GM08714 (cell line): ENCODE data around the gene TMEM169.
"Not testable (repeated sequence)": the region's sequence is repeated elsewhere in the genome, so short reads cannot be mapped to it uniquely, and the experiment has no call there.

Source experiments
- H3K4me3 ChIP-seq: fragments of 200-500 bp; sonication (Bioruptor generic); 2 replicates; pipeline ENCODE4 v1.5.1; 2014; ENCODE audit warnings: mild to moderate bottlenecking, low read length, inconsistent platforms
- ZNF274 ChIP-seq: IDR thresholded peaks from 2 replicates; pipeline ENCODE4 v1.6.1; 2012; ENCODE audit warnings: mild to moderate bottlenecking, low read depth, low read length

The TMEM169 gene

GRCh38 chr2:216059233-216059834, 22.4 kb upstream of the TMEM169 start:
- no peak overlapping the region for H3K4me3 ChIP-seq
- TF ChIP-seq ZNF274: no peak

DNA sequence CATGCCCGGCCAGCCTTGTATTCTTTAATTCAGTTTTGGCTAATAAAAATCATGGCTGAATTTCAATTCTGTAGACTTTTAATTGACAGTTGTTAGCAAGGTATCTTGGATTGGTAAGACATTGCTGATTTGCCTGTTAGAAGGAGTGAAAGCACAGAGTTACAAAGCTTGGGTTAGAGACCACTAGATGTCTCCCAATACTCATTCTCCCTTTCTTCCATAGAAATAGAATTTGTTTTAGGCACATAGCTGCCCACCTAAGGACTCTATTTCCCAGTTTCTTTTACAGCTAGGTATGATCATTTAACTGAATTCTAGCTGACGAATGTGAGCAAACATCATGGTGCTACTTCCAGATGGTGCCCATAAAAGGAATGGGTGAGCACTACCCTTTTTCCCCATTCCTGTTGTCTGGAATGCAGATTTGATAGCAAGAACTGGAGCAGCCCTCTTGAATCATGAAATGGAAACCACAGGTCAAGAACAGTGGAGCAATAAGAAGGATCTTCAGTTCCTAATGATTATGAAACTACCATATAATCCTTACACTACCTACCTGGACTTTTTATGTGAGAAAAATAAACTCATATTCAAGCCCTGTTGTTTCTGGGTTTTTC, 17.6 kb upstream of the TMEM169 start:
- no peak overlapping the region for H3K4me3 ChIP-seq
- no peak for TF ChIP-seq ZNF274

DNA sequence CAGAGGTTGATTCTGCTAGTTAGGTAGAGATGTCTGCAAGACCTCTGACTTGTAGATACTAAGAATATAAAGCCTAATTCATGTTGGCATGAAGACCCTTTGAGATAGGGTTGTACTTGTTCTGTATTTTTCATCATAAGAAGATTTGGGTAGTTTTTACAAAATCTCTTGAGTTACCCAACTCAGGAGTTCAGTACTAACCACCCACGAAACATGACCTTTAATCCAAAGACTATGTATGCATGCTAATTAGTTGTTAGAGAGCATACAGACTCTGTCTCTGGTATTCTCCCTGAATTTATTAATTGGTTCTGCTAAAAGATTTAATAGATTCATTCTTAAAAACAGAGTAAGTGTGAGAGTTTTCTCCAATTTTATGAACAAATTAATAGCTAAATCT, 17.1 kb upstream of the TMEM169 start:
- H3K4me3 ChIP-seq: no peak overlapping the region
- TF ChIP-seq ZNF274: no peak

GRCh38 chr2:216066230-216066629, 15.5 kb upstream of the TMEM169 start:
- TF ChIP-seq ZNF274: no peak
- no peak overlapping the region for H3K4me3 ChIP-seq

DNA sequence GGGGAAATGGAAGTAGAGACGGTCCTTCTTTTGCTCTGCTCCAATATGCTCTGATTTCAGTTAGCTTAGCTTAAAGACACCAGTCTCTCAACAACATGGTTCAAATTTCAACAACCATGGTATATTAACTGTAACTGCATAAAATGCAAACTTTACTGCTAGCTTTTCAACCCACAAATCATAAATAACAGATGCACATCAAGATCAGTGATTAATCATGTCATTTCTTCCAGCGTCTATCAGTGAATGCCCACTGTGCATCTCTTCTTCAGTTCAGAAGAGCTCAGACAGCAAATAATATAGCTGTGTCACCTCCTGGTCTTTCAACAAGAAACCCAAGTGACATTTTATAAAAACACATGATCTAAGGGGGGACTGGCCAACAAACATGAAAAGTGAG, 12.7 kb upstream of the TMEM169 start:
- no peak overlapping the region for H3K4me3 ChIP-seq
- no peak for TF ChIP-seq ZNF274

DNA sequence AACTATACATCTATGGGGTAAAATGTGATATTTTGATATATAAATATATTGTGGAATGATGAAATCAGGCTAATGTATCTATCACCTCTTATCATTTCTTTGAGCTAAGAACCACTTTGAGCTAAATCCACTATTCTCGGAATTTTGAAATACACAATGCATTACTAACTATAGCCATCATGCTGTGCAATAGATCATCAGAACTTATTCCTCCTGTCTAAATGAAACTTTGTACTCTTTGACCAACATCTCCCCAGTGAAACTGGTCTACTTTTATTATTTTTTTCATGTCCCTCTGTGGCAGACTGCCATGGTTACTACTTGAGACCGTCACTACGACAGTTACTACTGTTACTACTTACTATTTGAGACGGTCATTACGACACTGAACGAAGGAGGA, 11.5 kb upstream of the TMEM169 start:
- no peak for TF ChIP-seq ZNF274
- no peak overlapping the region for H3K4me3 ChIP-seq

DNA sequence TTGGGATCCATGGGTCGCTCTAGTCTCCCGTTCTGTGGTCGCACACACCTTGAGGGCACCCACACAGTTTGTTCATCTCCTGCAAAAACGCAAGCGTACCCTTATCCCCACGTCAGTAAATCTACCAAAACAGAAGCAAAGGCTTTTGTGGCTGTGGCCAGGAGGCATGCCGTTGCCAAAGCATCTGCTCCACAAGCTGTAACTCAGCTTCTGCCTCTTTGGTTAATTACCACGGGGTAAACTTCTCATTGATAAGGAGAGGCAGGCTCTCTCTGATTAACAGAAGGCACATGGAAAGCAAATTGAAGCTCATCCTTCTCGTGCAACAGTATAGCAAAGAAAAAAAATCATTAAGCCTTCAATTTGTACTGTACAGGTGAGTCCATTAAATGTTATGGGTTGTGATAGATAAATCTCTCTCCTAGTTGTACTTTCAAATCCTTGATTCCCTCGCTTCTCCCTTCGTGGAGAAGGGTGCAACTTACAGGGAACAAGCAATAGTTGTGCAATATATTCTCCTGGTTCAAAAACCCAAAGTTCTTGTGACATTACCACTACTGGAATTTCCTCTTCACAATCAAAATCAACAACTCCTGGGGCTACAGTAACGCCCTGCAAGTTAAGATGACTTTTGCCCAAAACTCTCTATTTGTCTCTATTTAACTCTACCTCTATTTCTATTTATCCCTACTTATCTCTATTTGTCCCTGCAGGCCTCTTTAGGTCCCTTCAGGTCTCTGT, 10.4 kb upstream of the TMEM169 start:
- H3K4me3 ChIP-seq: no peak overlapping the region
- TF ChIP-seq ZNF274: no peak

DNA sequence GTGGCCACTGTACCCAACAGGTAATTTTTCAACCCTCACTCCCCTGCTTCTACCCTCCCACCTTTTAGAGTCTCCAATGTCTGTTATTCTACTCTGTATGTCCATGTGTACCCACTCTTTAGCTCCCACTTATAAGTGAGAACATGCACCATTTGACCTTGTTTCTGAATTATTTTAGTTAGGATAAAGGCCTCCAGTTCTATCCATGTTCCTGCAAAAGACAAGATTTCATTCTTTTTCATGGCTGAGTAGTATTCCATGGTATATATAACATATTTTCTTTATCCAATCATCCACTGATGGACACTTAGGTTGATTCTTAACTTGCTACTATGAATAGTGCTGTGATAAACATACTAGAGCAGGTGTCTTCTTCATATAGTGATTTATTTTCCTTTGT, 9.2 kb upstream of the TMEM169 start:
- no peak for TF ChIP-seq ZNF274
- no peak overlapping the region for H3K4me3 ChIP-seq

- TF ChIP-seq ZNF274: no peak
Observed at GRCh38 chr2:216073773-216074172, 7.9 kb upstream of the TMEM169 start.

GRCh38 chr2:216074380-216074779, 7.3 kb upstream of the TMEM169 start:
- no peak overlapping the region for H3K4me3 ChIP-seq
- no peak for TF ChIP-seq ZNF274

More at GRCh38 chr2:216073773-216074172, 7.9 kb upstream of the TMEM169 start:
- H3K4me3 ChIP-seq: no peak overlapping the region

- no peak overlapping the region for H3K4me3 ChIP-seq
- TF ChIP-seq ZNF274: no peak
Observed at GRCh38 chr2:216074794-216075193, 6.9 kb upstream of the TMEM169 start.

DNA sequence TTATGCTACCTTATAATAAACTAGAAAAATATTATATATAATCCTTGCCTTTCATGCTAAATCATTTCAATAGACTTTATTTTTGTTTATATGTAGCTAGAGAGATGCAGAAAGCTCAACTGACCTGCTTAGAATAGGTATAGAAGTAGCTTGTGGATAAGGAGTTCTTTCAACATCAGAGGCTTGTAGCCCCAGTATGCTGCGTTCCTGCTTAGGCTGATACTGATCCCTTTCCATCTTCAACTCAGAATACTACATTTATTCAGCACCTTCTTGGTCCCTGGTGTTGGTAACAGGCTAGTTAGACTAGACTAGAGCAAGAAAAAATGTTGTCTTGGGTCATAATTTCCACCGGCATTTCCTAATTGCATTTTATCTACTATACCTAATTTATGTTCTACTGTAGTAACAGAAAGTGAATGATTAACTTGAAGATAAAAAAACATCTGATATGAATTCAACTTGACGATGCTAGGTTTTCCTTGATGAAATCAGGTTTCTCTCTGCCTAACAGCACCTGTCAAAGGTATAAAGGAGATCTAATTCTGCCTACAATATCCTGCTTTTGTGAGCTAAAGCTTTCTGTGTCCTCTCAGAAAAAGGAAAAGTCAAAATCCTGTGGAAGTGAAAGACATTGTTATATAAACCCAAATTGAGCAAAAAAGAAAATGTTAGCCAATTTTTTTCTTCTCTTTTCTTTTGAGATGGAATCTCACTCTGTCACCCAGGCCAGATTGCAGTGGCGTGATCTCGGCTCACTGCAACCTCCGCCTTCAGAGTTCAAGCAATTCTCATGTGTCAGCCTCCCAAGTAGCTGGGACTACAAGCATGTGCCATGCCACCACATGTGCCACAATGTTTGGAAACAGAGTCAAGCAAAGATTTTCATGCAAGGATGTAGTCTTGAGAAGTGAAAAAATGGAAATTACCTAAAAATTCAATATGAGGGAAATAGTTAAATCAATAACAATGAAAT, 5.9 kb upstream of the TMEM169 start:
- no peak overlapping the region for H3K4me3 ChIP-seq
- TF ChIP-seq ZNF274: no peak

DNA sequence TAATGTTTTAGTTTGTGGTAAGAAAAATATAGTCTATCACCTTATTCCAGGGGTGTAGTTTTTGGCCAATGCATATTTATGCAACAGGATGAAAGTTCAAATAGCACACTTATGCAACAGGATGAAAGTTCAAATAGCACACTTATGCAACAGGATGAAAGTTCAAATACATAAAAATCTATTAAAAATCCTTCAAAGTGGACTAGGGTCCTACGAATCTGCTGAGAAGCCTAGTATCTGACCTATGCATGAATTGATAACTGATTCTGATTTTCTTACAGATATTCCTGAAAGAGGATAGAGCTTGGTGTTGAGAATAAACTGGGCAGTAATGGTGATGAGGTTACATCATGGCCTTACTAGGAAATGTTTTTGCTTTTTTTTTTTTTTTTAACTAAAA, 2.9 kb upstream of the TMEM169 start:
- no peak for TF ChIP-seq ZNF274
- H3K4me3 ChIP-seq: no peak overlapping the region

GRCh38 chr2:216080048-216080447, 1.7 kb upstream of the TMEM169 start:
- not testable (repeated sequence) for H3K4me3 ChIP-seq
